ENCODE measurements around the gene CSMD2.
A peak's percentile ranks its signal among the peaks of the same experiment; 100 is the strongest.

Gene CSMD2

DNA sequence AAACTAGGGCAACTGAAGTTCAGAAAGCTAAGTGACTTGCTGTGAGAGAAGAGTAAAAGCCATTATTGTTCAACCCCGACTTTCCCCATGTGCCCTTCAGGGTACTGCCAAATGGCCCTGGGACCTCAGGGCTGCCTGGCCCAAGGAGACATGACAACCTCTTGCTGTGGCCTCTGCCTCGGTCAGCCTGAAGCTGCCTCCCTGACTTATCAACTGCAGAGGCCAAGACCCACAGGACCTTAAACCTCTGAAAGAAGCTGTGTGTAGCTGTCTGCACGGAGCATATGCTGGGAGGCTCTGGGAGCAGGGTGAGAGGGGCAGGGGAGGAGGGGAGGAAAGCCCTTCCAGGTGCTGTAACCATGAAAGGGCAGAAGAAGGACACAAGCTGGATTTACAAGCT lies 265.3 kb downstream of the CSMD2 start:
- DNase-seq (ENCODE audit: low spot score) = no peak

DNA sequence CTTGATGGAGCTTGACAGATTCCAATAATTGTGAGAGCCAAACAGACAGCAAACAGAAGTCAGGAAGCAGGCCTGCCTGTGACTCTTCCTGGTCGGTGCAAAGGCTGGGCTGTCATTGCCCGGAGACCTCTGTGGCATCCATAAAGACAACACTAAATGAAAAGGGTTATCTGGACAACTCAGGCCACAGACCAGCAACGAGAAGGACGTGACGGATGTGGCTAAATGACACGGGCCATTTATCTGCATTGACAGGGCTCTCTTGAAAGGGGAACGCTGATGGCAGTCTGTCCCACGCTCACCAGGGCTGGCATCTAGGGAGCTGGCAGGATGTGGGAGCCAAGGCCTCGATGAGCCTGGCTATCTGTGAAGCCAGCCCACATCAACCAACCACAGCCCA lies 266.1 kb downstream of the CSMD2 start:
- no peak for DNase-seq (ENCODE audit: low spot score)

DNA sequence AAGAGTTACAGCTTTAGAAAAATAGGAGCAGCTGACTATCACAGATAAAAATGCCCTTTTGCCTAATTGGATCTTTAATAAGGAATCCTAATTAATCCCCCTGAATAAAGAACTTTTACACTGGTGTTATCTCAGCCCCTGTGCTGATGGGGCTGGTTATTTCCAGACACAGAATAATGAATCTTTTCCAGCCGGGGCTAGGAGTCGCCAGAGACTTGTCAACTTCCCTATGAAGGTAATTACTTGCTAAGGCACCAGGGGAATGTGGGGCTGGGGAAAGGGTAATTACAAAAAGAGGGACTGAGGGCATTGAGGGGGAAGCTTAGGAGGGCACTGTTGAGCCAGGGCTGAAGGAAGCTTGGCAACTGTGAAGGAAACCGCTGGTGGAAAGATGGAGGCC lies 266.6 kb downstream of the CSMD2 start:
- DNase-seq (ENCODE audit: low spot score) = no peak

DNA sequence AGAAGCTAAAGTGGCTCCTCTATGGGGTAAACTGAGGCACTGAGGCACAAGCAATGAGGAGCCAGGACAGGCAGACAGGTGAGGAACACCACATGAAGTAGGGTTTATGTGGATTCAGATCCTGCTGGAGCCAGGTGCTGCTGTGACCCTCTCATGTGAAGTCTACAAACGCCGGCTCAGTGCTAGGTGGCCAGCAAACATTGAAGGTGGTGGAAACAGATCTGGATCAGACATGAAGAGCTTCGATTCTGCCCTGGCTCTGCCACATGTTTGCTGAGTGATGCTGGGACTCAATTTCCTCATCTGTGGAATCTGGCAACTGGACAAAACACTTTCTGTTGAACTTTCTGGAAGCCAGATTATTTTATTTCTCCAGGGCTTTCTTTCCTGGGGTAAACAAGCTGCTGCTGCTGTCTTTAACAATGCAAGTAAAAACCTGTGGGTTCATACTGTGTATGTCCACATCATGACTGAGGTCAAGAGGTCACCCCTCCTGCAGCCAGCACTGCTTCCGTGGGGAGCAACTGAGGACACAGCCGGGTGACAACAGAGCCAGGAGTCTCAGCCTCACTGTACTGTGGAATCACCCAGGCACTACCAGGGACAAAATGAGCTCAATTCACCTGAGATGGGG lies 267.8 kb downstream of the CSMD2 start:
- DNase-seq (ENCODE audit: low spot score) = no peak

DNA sequence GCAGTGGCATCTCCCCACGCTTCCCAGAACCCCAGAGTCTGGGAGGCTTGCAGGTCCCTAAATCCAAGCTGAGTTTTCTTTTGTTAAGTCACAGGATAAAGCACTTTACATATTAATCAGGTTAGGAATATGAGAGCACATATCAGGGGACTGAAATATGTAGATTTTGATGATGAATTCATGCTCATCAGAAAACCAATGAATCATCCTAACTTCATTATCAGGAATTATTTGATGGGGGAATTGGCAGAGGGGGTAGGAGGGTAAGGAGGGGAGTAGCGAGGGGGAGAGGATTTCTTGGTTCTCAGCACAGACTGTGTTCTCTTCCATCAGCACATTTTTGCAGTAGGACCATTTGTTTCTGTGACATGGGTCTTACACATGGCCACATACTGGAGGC lies 269.1 kb downstream of the CSMD2 start:
- no peak for DNase-seq (ENCODE audit: low spot score)

DNA sequence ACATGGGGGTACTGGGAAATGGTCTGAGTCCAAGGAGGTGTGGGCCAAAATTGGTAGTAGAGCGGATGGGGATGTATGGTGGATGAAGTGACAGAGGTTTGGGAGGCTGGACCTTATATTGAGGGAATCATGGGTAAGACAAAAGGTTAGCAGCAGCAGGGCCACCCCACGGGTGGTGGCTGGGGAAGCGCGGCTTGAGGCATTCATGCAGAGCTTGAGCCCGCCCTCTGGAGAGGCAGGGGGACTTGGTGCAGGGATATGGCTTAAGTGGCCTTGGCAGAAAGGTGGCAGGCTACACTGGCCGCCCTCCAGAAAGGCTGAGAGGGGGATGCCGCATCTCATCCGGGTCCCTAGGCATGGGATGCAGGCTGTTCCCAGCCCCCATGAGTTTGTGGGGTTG lies 269.6 kb downstream of the CSMD2 start:
- DNase-seq (ENCODE audit: low spot score) = no peak

DNA sequence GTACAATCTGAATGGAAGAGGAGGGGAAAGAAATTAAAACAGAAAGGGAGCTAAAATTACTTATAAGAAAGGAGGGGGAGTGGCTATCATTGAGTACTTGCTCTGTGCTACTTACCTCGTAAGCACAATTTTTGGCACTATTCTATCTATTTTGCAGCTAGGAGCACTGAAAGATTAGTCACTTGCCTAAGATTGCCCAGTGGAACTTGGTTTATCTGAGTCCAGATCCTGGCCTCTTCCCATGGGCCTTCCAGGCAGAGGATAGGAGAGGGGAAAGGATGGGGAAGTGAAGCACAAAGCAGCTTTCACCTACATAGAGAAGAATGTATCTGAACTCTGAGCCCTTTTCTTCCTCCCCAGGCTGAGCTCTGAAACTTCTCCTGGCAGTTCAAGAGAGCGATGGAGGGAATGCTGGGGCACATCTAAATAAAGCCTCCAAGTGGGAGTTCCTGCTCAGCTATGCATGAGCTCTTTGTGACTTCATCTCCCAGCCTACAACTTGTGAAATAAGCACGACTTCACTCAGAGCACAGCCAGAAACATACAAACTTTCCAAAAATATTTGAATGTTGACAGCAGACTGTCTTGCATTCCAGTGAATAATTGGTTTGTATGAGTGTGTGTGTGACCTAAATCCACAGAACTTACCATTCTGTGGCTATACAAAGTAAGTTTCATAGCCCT lies 271.7 kb downstream of the CSMD2 start:
- DNase-seq (ENCODE audit: low spot score) = no peak

DNA sequence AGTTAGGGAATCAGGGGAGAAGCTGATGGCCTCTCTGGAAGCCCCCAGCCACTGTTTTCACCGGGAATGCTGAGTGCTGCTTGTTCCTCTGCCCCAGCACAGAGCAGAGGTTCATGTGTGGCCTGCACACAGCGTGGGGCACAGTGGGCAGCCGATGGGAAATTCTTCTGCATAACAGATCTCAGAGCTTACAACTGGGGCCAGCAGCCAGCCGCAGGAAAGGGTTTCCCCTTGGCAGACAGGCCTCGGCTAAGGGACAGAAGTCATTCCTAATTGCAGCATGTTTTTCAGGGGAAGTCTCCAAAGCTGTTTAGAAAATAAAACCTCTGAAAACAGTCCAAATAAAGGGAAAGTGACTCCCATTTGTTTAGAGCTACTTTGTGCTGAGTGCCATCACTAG lies 278.5 kb downstream of the CSMD2 start:
- DNase-seq (ENCODE audit: low spot score) = no peak

DNA sequence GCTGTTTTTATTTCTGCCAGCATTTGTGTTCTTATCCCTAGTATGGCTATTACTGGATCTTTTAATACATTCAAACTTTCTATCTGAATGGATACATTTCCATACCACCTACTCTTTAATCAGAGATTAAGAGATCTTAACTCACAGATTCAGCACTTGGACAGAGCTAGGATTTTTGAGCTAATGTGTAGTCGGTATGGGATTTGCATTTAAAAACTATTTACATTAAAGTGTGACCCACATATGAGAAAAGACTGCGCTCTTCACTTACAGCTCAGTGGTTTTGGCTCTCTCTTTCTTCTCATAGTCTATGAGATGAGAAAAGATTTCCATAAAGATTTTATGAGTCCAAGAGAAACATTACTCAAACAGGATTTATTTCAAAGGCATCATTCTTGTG lies 284.7 kb downstream of the CSMD2 start:
- DNase-seq (ENCODE audit: low spot score) = no peak

DNA sequence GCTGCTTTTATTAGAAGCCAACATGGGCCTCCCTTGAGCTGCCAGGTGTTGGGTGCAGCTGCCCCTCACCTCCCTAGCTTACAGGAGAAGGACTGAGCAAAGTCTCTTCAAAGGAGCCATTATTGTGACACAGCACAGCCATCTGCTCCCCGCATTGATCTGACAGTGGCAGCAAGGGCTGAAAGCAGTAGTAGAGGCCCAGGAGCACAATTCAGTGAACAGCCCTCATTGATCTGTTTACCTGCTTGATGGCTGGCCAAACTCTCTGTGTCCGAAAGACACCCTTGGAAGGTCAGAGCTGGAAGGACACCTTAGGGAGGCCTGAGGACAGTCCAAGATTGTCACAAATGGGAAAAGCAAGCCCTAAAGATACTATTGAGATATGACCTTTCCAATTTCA lies 286.6 kb downstream of the CSMD2 start:
- DNase-seq (ENCODE audit: low spot score) = no peak

DNA sequence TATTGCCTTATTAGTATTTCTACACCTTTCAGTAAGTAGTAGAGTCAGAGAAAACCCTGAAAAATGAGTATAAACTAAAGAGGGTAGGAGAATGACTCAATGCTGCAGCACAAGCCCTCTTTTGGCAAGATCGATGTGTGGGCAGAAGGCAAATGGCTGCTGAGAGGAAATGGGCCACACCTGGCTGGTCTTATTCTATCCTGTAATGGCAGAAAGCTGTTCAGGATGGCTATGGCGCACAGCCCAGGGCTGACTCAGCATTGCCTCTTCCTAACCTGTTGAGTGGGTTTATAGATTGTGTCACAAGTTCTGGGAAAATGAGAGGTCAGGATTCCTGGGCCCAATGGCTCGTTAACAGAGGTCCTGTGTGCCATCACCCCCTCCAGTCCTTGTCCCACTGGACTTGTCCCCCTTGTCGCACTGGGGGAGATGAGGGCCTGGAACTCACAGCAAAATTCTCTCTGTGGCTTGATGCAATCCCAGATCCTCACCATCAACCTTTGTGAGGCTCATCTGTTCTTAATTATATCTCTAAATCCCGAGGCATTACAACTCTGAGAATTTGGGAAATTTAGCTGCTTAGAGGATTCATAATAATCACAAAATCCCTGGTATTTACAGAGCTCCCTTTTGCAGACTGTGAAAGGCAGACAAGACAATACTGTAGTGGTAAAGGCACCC lies 287.9 kb downstream of the CSMD2 start:
- DNase-seq (ENCODE audit: low spot score) = no peak

DNA sequence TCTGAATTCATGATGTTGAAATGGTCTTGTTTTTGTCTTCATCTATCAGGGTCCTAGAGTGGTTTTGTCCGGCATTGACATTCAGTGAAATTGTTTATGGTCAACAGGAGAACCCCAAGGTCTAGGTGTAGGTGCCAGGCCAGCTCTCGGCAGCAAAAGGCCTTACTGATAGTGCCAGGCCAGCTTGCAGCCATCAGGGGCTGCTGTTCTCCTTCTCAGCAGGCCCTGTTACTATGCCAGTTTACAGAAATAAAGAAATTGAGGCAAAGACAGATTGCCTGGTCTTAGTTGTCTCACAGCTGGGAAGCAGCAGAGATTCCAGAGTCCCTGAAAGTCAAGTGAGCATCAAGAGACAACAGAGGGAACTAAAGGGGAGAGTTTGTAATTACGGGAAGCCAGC lies 289.2 kb downstream of the CSMD2 start:
- no peak for DNase-seq (ENCODE audit: low spot score)

DNA sequence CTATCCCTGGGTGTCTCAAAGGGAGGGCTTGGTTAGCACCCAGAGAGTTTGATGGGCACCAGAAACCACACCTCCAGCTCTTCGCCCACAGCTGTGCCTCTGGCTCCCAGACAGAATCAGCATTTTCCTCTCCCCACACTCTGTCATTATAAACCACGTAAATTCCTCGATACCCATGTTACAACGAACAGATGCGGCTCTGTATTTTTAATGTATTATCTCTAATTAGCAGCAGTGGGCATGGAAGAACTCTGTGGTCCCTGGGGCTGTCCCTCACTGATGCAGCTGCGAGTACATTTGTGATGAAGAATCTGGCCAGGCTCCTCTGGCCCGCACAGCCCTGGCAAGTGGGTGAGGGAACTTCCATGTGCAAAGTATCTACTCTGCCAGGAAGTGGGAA lies 290.4 kb downstream of the CSMD2 start:
- no peak for DNase-seq (ENCODE audit: low spot score)

DNA sequence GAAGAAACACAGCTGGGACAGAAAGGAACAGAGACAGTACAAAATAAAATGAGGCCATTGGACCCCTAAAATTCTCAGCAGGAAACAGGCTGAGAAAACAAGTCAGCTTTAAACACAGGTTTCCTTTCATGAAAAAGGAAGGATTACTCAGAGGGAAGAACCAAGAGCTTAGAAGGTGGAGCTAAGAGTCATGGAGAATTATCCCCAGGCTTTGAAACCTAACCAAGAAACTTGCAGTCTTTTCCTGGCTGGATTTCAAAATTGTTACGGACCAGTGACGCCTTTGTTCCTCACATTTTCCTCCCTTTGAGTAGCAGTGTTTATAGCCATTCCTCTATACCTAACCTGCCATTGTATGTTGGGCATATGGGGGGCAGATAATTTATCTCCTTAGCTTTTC lies 292.3 kb downstream of the CSMD2 start:
- no peak for DNase-seq (ENCODE audit: low spot score)

DNA sequence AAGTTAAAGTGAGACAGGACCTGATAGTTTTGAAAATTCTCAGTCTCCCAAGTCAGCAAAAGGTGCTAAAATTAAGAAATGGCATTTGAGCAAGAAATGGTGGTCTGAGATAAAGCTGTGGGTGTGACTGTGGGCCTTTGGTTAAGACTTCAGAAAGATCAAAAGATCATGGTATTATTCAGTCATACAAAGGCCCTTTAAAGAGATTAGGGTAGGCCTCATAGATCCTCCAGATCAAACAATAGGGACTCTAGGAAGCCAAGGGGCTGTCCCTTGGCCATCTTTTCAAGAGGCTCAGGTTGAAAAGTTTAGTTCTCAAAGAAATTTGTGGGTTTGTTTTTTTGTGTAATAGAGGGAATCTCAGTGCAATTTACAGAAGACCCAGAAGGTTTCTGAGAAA lies 292.8 kb downstream of the CSMD2 start:
- no peak for DNase-seq (ENCODE audit: low spot score)

DNA sequence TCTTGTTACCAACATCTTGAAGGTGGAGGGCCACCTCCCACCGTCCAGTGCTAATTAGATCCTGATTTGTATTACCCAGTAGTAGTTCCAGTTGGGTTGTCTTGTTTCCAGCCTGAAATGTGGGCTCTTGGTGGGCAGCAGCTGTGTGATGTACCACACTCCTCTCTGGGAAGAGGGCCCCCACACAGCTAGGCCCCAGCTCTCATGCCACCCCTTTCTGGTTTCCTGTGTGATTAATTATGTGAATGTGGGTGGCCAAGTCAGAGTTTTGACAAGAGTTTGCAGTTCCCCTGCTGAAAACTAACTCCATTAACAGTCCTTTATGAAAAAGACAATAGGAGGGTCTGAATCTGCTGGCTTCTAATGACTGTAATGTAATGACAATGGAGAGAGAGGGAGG lies 297.3 kb downstream of the CSMD2 start:
- peak; percentile 8 for DNase-seq (ENCODE audit: low spot score)

DNA sequence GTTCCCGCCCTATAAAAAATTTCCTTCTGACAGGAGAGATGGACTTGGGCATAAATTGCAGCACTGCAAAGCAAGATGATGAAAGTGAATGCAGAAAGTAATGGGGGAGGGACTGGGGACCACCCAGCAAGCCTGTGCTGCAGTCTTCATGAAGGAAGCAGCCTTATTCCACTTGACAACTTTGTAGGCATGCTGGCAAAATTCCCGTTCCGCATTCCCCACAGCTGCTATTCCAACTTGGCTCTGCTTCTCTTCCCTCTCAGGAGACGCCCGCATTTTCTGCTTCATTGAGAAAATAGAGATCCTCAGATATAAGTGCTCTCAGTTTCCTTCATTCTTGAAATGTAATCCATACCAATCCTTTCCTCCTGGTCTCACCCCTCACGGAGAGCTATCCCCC lies 298.7 kb downstream of the CSMD2 start:
- no peak for DNase-seq (ENCODE audit: low spot score)

DNA sequence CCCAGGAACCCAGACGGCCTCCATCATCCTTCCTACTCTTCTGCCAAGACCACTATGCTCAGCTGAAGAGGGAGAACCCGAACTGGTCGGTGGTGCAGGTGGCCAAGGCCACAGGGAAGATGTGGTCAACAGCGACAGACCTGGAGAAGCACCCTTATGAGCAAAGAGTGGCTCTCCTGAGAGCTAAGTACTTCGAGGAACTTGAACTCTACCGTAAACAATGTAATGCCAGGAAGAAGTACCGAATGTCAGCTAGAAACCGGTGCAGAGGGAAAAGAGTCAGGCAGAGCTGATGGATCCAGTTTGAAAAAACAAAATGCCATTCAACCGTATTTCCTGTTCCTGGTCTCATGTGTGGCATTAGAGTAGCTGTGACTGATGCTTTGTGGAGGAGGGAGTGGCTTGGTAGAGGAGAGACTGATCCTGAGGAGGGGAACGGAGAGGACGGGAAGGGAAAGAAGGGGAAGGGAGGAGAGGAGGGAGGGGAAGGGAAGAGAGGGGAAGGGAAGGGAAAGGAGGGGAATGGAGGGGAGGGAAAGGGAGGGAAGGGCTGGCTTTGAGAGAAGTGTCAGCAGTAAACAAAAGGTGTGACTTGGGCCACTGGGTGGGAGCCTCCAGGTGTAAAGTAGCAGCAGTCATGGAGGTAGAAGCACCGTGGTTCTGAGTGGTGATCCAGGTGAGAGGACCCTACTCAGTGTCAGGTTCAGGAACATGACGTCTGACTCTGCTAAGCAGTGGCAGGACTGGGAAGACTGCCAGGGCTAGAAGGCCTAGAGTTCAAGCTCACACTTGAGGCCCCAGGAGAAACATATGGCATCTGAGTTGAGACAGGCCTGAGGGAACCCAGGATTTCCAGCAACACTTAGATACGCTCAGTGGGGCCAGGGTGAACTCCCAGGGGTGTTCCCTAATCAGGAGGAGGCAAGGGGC lies 300.3 kb downstream of the CSMD2 start:
- no peak for DNase-seq (ENCODE audit: low spot score)

DNA sequence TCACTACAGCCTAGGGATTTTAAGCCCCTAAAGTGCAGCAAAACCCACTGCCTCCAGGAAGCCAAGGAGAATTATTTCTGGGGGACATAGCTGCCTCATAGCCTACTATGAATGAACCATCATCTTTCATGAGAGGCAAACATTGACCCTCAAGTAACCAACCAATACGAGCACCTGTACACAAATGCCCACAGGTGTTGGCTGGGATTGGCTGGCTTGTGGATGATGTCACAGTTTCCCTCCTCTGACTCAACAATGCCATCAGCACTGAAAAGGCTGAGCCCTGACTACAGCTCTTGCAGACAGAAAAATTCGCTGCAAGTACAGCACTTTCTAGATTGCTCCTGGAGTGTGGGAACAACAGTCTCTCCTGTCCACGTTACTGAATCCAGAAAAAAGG lies 301.3 kb downstream of the CSMD2 start, which contains the start of gene HMGB4:
HMGB4 (plus strand) TSS at position 301 of the 400 bp plus-strand sequence. CDS start 113 bp downstream, outside the sequence.
- no peak for DNase-seq (ENCODE audit: low spot score)

DNA sequence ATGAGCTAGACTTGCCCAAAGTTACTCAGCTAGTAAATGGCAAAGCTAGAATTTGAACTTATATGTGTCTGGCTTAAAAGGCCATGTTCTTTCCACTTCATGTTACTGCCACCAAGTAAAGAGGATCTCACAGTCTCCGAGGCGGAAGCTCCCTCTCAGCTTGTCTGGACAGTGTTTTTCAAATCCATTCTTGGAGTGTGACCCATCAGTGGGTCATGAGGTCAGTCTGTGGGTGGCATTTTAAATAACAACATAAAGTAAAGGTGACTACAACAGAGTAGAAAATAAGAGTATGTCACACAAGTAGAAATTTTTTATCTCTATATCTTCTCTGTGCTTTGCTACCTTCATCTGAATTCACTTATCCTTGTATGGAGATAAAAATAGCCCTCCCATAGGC lies 304.4 kb downstream of the CSMD2 start:
- DNase-seq (ENCODE audit: low spot score) = no peak

DNA sequence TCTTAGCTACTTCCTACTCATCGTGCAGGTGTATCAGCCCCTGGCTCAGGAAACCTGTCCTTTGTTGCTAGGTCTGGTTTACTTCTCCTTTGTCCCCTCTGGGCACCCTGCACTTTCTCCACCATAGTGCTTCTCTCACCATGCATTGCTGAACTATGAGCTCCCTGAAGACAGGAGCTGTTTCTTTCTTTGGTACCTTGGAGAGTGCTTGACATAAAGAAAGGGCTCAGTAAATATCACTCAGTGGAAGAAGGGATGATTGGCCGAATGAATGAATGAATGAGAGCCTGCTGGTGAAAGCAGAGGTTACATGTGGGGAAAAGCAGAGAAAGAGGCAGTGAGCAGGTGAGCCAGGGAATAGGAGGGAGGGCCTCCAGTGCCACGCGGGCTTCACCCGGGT lies 310.9 kb downstream of the CSMD2 start:
- DNase-seq (ENCODE audit: low spot score) = no peak

DNA sequence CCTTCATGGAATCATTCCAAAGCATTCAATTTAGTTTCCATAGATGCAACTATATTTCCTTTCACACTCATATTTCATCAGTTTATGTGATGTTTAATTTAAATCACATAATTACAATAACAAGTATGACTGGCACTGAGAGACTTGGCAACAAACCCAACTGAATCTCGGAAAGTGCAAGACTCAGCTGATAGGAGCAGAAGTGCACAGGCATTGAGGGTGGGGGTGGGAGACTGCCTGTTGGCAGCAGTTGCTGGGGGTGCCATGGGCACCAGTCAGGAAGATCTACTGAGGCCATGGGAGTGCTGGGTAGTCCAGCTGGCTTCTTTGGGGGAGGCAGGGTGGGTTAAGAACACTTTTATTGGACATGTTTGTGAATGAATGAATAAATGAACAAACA lies 311.6 kb downstream of the CSMD2 start:
- DNase-seq (ENCODE audit: low spot score) = no peak
